ENCODE measurements around the gene SUPT3H.
"Not testable (repeated sequence)": the region's sequence is repeated elsewhere in the genome, so short reads cannot be mapped to it uniquely, and the experiment has no call there.

The SUPT3H gene

DNA sequence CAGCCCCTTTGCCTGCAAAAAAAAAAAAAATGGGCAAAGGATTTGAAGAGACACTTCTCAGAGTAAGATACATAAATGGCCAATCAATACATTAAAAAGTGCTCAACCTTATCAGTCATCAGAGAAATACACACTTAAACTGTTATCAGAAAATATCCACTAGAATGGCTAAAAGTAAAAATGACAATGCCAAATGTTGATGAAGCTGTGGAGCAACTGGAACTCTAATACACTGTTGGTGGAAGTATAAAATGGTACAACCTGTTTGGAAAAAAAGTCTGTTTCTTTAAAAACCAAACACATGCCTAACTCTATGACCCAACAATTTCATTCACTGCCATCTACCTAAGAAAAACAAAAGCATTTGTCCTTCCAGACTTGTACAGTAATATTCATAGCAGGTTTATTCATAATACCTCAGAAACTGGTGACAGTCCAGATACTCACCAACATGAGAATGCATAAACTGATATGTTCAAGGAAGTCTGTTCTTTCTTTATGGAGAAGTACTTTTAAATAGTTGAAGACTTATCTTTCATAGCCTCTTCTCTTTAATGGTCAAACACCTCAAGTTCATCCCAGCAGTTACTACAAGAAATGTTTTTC, 428.0 kb downstream of the SUPT3H start:
- no peak for DNase-seq (ENCODE audit: low spot score)

DNA sequence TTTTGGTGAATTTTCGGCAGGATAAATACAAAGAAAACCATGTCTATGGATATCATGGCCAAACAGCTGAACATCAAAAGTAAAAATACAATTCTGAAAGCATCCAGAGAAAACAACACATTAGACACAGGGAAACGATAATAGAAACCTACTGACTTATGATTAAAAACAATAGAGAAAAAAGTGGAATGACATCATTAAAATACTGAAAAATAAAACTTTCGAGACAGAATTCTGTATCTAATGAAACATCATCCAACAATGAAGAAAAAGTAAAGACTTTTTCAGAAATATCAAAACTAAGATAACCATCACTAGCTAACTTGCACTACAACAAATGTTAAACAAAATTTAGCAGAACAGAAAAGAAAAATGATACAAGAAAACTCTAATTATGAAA, 434.2 kb downstream of the SUPT3H start:
- no peak for DNase-seq (ENCODE audit: low spot score)

DNA sequence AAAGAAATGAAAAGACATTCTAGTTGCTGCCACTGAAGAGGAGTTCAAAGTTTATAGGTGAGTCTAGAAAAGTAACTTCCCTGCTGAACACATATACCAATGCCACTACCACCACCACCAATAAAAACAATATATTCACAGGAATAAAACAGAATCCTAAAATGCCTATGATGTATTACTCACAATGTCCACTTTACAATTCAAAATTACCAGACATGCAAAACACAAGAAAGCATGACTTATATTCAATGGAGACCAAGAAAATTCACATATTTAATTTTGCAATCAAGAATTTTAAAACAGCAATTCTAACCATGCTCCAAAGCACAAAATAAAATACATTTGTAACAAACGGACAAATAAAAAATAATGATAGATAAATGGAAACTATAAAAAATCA, 434.9 kb downstream of the SUPT3H start:
- DNase-seq (ENCODE audit: low spot score) = no peak

DNA sequence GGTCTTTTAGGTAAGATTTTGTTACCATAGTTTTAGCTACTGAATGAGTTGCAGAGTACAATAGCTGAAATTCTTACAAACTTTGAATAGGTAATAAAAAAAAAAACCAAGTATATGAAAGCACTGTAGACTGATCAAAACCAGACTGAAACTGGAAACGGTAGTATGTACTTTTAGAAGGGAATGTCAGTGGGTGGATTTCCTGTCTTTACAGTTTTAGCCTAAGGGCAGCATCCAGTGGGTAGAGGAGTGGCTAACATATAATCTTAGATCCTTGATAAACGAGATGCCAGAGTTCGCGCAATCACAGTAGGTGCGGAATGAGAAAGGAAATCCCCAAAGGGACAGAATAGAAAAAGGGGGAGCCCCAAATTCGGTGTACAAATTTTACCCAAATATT, 435.5 kb downstream of the SUPT3H start:
- DNase-seq (ENCODE audit: low spot score) = no peak

DNA sequence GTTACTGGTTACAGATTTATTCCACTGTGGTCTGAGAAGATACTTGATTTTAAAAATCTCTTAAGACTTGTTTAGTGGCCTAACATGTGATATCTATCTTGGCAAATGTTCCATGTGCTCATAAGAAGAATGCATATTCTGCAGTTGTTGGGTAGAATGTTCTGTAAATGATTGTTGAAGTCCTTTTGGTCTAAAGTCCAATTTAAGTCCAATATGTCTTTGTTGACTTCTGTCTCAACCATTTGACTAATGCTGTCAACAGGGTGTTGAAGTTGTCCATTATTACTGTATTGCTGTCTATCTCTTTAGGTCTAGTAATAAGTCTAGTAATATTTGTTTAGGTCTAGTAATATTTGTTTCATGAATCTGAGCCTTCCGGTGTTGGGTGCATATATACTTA, 437.4 kb downstream of the SUPT3H start:
- no peak for DNase-seq (ENCODE audit: low spot score)

DNA sequence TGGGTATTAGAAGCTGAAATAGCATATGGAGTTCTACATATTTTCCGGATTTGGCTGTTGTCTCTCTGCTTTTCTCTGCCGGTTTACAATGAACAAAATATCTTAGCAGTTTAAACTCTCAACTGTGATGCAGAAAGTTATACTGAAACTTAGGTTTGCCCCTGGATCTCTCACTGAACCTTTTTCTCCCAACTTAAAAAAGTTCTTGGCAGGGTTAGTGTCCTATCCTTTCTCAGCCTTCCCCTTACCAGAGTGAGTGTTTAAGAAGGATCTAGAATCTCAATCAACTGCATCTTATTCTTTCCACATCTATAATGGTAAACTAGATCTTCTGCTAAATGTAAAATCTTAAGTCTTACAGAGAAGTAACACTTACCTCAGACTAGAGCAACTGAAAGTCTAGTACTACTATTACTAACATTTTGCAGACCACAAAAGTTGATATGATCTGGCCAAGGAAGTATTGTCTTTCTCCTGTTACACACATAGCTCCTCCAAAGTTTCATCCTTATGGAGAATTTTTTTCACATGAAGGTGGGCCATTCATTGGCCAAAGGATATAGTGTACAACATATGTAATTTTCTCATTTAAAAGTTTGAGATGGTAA, 441.9 kb downstream of the SUPT3H start:
- DNase-seq (ENCODE audit: low spot score) = no peak

DNA sequence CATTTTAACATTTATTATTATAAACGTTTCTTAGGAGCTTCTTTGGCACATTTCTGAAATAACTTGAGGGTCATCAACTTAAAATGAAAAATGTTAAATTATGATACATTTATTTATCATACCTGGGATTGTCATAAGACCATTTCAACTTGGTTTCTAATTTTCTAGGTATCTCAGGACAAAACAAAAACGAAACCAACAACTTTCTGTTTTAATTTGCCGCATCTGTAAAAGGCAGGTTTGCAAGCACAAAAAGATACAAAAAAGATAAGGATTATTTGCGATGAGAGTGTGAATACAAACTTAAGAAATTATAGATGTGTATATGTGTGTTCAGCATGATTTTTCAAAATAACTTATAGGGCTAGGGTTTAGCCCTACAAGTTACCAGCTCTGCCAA, 444.6 kb downstream of the SUPT3H start:
- no peak for DNase-seq (ENCODE audit: low spot score)

DNA sequence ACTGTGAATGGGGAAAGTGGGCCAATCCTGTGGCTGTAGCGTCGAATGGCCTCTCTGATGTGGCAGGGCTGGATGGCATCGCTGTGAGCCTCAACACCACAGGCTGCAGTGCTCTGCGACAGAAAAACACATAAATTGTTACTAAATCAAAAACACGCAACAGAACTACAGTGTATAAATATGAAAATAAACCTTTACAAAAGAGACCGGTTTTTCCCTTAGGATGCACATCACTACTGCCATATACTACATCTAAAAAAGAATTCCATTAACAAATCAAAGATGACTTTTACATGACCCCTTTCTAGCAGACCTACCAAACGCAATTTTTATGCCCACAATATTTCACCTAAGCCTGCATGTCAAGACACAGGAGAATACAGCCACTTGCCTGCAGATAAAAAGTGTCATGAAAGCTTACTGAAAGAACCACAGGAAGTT, 445.1 kb downstream of the SUPT3H start:
- no peak for DNase-seq (ENCODE audit: low spot score)

DNA sequence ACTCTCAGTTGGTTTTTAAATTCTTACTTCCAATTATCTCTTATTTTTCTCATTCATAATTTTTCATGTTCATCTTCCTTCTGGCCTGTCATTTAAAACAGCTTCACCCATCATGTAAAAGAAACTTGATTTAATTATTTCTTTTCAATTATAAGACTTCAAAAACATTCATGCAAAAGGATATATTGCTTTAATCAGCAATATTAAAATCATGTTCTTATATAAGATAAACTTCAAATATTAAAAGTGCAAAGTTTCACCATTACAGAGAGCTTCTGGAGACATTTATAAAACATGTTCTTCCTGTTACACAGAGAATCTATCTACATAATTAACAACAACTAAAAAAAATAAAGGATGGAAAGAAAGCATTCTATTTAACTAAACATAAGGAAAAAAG, 446.3 kb downstream of the SUPT3H start:
- DNase-seq (ENCODE audit: low spot score) = no peak

DNA sequence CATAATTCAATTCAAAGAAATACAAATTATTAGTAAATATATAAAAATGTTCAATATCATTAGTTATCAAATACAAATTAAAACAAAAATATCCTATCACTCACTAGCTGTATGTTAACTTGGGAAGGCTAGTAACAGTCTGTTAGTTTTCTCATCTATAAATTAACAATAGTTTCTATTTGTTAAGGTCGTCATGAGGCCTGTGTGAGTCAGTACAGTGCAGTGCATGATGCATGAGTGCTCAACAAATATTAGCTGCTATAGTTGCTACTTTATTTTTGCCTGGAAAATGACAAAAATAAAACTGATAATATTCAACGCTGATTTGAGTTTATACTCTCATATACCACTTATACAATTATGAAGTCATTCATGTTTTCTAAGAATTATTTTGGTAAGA, 451.2 kb downstream of the SUPT3H start:
- DNase-seq (ENCODE audit: low spot score) = no peak

DNA sequence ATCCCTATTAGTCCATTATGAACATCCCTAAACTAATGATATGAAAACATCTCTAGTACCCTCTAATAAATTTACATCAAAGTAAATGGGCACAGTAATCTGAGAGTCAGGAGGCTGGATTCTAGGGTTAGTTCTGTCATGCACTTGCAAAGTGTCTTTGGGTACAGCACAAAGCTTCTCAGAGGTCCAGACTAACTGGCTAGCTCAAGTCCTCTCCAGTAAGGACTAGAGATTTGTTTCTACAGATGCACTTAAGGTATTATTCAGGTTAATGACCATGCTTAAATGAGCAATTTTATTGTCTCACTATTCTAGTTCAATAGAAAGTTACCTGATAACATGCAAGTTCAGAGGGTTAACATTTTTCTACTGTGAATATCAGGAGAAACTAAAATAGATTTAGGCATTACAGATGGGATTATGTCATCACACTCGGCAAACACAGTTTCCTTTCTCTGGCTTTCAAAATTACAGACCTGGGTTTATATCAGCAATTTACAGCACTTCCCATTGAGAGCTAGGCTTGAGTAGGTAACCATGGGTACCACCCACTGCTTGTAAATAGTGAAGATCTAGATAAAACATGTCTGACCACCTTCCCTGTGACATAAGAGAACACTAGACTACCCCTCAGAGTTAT, 452.5 kb downstream of the SUPT3H start:
- DNase-seq (ENCODE audit: low spot score) = peak; percentile 10

DNA sequence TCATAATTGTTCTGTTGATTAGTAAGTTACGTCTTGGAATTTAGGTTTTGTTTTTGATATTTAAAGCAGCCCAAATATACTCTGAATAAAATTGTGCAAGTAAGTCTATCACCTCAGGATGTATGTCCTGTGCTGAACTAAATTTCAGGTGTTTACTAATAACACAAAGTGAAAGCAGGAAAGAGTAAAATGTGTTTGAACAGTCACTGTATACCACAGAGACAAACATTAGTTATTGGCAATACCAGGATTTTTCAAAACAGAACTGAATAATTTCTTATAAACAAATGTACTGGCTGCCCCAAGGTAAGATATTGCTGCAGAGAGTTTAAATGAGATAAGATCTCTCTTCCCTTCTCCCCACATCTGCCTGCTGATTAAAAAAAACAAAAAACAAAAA, 454.3 kb downstream of the SUPT3H start:
- DNase-seq (ENCODE audit: low spot score) = no peak

DNA sequence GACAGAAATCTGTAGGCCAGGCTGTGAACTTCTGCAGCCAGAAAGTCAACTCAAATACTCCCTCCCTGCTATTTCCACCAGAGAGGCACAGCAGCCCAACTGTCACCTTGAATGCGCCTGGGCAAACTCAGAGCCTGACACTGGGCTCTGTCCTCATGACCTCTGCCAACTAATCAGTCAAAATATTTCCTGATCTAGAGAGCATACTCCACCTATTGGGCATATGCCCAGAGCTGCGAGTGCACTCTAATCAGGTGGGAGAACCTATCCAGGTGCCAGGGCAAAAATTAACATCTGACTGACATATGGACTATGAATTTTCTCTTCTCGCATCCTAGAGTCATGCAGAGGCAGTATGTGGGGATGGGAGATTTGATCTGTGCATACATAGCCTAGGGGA, 455.9 kb downstream of the SUPT3H start:
- DNase-seq (ENCODE audit: low spot score) = no peak

DNA sequence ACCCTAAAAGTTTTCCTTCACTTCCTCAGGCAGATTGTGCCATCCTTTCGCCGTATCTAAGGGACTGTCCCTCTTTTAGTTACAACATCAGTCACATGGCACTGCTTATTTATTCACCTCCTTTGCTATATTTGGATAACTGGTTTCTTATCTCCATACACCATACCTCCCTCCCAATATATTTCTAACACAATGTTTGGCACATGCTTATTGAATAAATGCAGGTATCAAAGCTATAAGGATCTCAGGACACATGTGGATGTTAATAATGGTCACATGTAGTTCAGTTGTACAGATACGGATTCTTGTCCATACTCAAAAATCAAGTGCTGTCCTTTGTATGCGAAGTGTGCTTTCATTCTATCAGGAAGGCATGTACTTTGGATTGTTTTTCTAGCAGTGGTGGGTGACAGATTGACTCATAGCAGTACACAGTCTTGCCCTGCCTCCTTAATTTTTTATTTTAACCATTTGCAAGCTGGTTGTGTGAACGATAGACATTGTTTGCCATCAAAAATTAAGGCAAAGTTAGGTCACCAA, 456.7 kb downstream of the SUPT3H start:
- DNase-seq (ENCODE audit: low spot score) = no peak

DNA sequence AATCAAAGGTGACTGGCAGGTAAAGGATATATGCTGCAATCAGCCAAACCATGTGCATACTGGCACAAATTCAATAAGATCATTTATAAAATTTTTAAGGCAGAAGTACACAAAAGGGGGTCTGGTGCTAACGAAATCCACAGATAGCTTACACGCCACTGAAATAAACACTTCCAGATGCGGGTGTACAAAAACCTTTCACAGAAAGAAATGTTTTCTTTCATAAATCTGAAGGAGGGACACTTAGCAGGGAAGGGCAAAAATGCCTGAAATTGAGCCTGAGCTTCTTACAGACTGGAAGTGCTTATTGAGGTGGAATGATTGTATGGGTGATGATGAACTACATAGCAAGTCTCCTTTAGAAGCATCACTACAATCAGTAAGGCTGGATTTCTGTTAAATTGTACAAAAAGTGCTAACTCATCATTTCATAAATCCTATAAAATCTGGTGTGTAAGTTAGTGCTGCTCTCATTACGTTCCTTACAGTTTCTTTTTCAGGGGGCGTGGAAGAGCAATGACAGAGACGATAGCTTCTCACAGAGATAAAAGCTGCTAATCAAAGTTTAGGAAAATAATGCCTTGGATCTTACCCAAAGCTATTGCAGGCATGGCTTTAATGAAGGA, 458.9 kb downstream of the SUPT3H start:
- no peak for DNase-seq (ENCODE audit: low spot score)

DNA sequence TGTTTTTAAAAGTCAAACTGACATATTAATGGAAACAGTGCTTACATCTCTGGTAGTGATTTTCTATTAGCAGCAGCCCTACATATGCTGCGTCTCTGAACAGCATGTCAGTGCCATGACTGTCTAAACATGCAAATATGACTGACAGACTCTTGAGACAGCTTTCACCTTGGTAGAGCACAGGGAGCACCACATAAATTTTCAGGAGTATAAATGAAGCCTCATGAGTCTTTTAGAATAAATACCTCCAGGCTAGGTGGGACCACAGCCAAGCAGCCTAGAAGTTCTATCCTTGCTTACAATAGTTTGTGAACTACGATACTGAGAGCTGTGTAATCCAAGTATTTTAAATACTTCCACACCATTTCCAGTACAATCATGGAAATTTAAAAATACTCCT, 460.3 kb downstream of the SUPT3H start:
- DNase-seq (ENCODE audit: low spot score) = no peak

DNA sequence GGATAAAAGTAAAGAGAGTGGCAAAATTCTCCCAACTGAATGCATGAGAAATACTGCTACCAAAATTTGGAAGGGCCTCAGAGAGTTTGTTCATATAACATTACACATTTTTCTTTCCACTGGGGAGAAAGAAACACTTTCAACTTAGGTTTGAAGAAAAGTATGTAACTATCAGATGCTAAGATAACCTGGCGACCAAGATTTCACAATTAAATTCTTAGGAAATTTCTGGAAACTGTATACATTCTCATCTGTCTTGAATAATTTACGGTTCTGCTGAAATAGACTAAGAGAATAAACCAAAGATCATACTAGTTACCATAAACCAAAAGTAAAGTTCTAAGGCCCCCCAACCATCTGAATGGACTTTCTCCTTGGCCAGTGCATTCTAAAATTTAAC, 462.6 kb downstream of the SUPT3H start:
- DNase-seq (ENCODE audit: low spot score) = no peak

DNA sequence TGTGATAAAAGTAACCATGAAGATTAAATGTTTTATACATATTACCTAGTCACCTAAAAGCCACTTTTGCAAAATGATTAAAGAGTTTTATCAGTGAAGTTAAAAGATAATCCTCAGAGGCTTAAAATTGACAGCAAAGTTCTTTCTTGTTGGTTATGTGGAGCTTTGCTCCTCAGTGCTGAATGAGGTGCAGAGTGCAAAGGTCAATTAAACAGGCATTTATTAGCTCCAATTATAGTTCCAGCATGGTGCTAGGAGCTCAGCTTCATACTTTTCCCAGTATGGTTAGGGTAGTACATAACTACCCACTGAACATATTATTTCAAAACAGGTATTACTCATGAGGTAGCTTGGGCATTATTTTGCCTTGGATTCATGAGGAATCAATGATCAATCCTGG, 463.6 kb downstream of the SUPT3H start:
- DNase-seq (ENCODE audit: low spot score) = no peak

DNA sequence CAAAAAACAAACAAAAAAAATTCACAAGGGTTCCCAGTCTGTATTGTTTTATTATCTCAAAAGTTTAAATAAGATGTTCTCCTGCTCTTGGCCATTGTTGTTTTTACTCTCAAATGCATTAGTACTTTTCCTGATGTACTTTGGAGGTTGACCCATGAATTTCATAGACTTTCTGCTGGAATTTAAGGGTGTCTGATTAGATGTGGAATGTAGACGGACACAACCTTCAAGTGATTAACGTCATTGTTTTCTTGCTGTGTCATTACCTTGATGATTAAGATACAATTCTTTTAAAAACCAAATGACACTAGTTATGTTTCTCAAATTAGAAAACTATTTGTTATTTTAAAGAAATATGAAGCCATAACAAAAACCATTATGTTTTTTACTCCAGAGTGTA, 471.0 kb downstream of the SUPT3H start:
- DNase-seq (ENCODE audit: low spot score) = no peak

DNA sequence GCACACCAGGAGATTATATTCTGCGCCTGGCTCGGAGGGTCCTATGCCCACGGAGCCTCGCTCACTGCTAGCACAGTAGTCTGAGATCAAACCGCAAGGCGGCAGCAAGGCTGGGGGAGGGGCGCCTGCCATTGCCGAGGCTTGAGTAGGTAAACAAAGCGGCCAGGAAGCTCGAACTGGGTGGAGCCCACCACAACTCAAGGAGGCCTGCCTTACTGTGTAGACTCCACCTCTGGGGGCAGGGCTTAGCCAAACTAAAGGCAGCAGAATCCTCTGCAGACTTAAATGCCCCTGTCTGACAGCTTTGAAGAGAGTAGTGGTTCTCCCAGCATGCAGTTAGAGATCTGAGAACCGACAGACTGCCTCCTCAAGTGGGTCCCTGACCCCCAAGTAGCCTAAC, 477.4 kb downstream of the SUPT3H start:
- not testable (repeated sequence) for DNase-seq (ENCODE audit: low spot score)

DNA sequence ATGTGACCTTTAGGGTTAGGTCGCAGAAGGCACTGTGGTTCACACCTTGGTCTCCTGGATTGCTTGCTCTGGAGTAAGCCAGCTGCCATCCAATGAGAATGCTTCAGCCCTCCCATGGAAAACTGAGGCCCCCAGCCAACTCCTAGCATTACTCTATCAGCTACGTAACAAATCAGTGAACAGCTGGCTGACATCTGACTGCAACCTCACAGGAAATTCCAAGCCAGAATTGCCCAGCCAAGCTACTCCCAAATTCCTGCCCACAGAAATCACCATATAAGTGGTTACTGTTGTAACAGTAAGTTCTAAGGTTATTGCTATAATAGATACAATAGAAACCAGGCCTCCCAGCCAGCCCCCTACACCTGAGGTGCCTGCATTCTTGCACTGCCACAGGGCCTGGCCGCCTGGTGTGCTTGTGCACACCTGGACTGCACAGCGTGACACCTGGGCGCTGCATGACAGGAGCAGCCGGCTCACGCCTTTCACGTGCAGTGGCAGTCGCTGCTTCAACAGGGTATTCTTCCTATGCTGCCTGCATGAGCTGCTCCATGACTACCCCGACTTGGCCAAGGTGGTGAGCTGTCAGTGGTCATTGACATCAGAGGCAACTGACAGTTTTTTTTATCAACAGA, 479.3 kb downstream of the SUPT3H start:
- DNase-seq (ENCODE audit: low spot score) = peak; percentile 75

DNA sequence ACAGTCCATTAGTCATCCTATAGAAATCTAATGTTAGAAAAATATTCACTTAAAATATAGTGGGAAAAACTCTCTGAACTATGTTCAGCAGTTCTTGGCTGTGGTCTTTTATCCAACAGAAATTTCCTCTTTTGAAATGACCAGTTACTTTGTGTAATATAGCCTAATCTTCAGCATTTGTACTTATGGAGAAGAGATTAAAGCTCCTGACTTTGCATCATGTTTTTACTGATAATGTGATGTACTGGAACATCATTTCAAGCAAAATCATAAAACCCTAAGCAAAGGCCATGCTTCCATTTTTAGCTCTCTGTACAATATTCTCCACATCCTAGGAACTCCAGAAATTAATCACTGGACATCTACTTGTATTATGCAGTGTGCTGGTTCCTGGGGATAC, 480.4 kb downstream of the SUPT3H start:
- no peak for DNase-seq (ENCODE audit: low spot score)

DNA sequence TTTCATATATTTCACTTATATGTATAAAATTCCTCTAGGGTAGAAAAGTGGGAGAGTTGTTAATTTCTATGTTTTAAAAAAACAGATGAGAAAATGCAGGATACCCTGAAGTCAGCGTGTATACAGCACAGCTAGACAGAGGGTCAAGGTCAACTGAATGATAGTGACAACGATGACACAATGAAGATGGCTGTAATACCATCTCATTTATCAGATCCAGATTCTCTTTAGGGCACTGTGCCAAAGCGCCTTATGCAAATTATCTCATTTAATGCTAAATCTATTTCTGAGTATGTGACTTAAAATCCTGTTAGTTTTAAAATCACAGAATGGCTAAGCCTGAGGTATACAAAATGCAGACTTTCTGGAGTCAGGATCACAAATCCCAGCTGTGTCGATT, 481.0 kb downstream of the SUPT3H start:
- no peak for DNase-seq (ENCODE audit: low spot score)

All from AG20443 (cell line).